Measurements from ENCODE around the gene CARD10. TPM values are rescaled to one million over a fixed set of nuclear protein-coding genes. Genes with fewer than 3 reads are reported as not detected.

Gene CARD10
- total RNA-seq, 1 experiment from 2014 or later, result 22.7 TPM

DNA sequence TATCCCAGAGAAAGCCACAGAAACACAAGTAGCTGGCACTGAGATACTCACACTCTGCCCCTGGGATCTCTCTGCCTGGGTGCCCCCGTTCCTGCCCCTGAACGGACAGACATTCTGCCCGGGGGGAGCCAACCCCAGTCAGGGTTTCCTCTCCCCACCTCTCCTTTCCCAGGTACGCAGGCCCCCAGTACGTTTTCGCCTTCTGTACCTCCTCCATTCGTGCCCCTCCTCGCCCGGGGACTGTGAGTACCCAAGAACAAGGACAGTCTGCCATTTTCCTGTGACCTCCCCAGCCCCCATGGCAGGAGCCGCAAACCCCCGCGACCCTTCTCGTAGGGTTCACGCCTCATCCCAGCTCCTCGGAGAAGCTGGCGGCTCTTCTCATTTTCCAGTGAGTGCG is 62.9 kb downstream of the CARD10 start:
- DNase-seq (ENCODE audit: unreplicated experiment), result no peak
- Mint-ChIP-seq H3K4me3 (ENCODE audit: unreplicated experiment) (no peak overlapping the region), H3K27me3 (ENCODE audit: insufficient read depth, unreplicated experiment) (no peaks in the 10 kb centered on the region), H3K27ac (ENCODE audit: low read depth, unreplicated experiment) (peak overlapping the region; percentile 13), H3K9me3 (ENCODE audit: unreplicated experiment) (no peaks in the 10 kb centered on the region), H3K36me3 (ENCODE audit: insufficient read depth, unreplicated experiment) (no peaks in the 10 kb centered on the region), H3K4me1 (ENCODE audit: insufficient read depth, unreplicated experiment) (peaks cover 20% of the 10 kb centered on the region)
- no peak for TF ChIP-seq CTCF (IDR thresholded peaks at IDR 0.05; ENCODE audit: unreplicated experiment)
- BruUV-seq (replicated peaks), result no TSS peak
- CTCF ChIA-PET, result interaction anchor here (0.6 to 7.1 kb wide), 18 partner anchors 14 to 1171 kb away, joined by 3 to 195 read pairs (median 4); no protein-coding TSS in a partner anchor
- intact Hi-C loops (cut with micrococcal nuclease), result loop anchor here (2.0 kb wide), 1 partner anchor 198 kb away; no protein-coding TSS in a partner anchor
- POLR2A ChIA-PET, result interaction anchor here (0.7 to 2.3 kb wide), 4 partner anchors 24 to 142 kb away, joined by 3 to 7 read pairs (median 4); no protein-coding TSS in a partner anchor

GRCh38 chr22:37455896-37456295 is 63.3 kb downstream of the CARD10 start:
- intact Hi-C loops (cut with micrococcal nuclease), result loop anchor here (2.0 kb wide), 2 partner anchors 189 to 197 kb away; no protein-coding TSS in a partner anchor
- no peak for TF ChIP-seq CTCF (IDR thresholded peaks at IDR 0.05; ENCODE audit: unreplicated experiment)
- no peak for DNase-seq (ENCODE audit: unreplicated experiment)
- no TSS peak for BruUV-seq (replicated peaks)
- H3K9me3 Mint-ChIP-seq (ENCODE audit: unreplicated experiment), result no peaks in the 10 kb centered on the region
- H3K4me3 Mint-ChIP-seq (ENCODE audit: unreplicated experiment), result no peak overlapping the region
- CTCF ChIA-PET, result interaction anchor here (0.6 to 7.1 kb wide), 20 partner anchors 11 to 1170 kb away, joined by 3 to 195 read pairs (median 4); no protein-coding TSS in a partner anchor
- H3K36me3 Mint-ChIP-seq (ENCODE audit: insufficient read depth, unreplicated experiment), result no peaks in the 10 kb centered on the region
- POLR2A ChIA-PET, result interaction anchor here (1.1 to 2.3 kb wide), 6 partner anchors 24 to 256 kb away, joined by 3 to 10 read pairs (median 5); no protein-coding TSS in a partner anchor
- peaks cover 20% of the 10 kb centered on the region for H3K4me1 Mint-ChIP-seq (ENCODE audit: insufficient read depth, unreplicated experiment)
- peak overlapping the region; percentile 13 for H3K27ac Mint-ChIP-seq (ENCODE audit: low read depth, unreplicated experiment)
- no peaks in the 10 kb centered on the region for H3K27me3 Mint-ChIP-seq (ENCODE audit: insufficient read depth, unreplicated experiment)

DNA sequence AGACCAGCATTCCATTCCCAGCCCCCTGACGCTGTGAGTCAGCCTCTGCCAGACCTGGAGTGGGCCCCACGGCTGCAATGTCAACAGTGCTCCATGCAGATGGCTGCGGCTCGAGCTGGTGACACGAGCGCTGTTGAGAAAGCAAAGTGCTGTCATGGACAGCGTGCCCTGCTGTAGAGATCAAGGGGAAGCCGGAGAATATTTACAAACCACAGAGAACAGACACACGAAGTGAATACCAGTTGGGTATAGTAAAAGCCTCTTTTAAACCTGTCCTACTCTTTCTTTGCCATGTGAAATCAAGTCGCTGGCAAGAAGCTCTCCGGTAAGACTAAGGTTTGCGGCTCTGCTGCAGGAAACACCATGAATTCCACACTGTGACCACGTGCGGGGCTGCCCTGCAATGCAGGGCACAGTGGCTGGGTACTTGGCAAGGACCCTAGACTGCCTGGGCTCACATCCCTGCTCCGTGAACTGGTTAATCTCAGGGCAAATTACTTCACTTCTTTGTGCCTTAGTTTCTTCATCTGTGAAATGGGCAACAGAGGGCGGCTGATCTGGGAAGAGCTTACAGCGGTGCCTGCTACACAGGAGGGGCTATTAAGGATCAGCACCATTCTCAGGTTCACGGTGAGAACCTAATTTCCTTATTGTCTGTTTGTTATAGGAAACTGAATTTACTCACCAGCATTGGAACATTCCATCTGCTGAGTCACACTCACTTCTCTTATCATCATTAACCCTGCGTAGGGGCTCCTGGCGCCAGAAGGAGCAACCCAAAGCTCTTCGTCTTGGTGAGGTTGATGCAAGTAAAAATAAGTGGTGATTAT is 64.1 kb downstream of the CARD10 start:
- intact Hi-C loops (cut with micrococcal nuclease), result loop anchor here (2.0 kb wide), 1 partner anchor 188 kb away; no protein-coding TSS in a partner anchor
- H3K9me3 Mint-ChIP-seq (ENCODE audit: unreplicated experiment), result no peaks in the 10 kb centered on the region
- CTCF ChIA-PET, result interaction anchor here (0.7 to 7.1 kb wide), 15 partner anchors 10 to 258 kb away, joined by 3 to 195 read pairs (median 4); no protein-coding TSS in a partner anchor
- H3K36me3 Mint-ChIP-seq (ENCODE audit: insufficient read depth, unreplicated experiment), result no peaks in the 10 kb centered on the region
- no peaks in the 10 kb centered on the region for H3K27me3 Mint-ChIP-seq (ENCODE audit: insufficient read depth, unreplicated experiment)
- DNase-seq (ENCODE audit: unreplicated experiment), result peak; percentile 72
- peak overlapping the region; percentile 41 for H3K4me3 Mint-ChIP-seq (ENCODE audit: unreplicated experiment)
- POLR2A ChIA-PET, result interaction anchor here (1.1 to 2.3 kb wide), 6 partner anchors 23 to 256 kb away, joined by 3 to 10 read pairs (median 5); no protein-coding TSS in a partner anchor
- BruUV-seq (replicated peaks), result no TSS peak
- H3K27ac Mint-ChIP-seq (ENCODE audit: low read depth, unreplicated experiment), result peak overlapping the region; percentile 49
- peaks cover 20% of the 10 kb centered on the region for H3K4me1 Mint-ChIP-seq (ENCODE audit: insufficient read depth, unreplicated experiment)
- TF ChIP-seq CTCF (IDR thresholded peaks at IDR 0.05; ENCODE audit: unreplicated experiment), result no peak

DNA sequence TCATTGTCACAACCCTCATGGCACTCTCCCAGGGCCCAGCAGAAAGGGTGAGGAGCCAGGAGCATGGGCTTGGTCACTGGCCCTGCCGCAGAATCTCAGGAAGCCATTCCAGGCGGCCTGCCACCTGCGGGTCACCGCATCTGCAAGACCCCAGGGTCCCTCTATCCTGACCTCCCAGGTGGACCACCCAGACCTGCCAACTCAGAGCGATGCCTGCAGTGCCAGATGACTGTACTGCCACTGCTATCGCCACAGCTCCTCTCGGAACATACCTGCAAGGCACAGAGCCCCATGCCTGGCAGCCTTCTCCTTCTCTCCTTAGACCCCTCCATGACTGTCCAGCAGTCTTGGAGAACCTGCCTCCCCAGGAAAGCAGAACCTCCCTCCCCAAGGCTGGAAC is 65.5 kb downstream of the CARD10 start:
- no peak for DNase-seq (ENCODE audit: unreplicated experiment)

More for the DNA sequence above, 65.5 kb downstream of the CARD10 start:
- no peak overlapping the region for H3K27ac Mint-ChIP-seq (ENCODE audit: low read depth, unreplicated experiment)
- TF ChIP-seq CTCF (IDR thresholded peaks at IDR 0.05; ENCODE audit: unreplicated experiment), result no peak
- no peaks in the 10 kb centered on the region for H3K36me3 Mint-ChIP-seq (ENCODE audit: insufficient read depth, unreplicated experiment)
- peaks cover 20% of the 10 kb centered on the region for H3K4me1 Mint-ChIP-seq (ENCODE audit: insufficient read depth, unreplicated experiment)
- CTCF ChIA-PET, result interaction anchor here (0.5 to 7.1 kb wide), 2 partner anchors 136 to 138 kb away, joined by 3 to 195 read pairs; no protein-coding TSS in a partner anchor
- H3K9me3 Mint-ChIP-seq (ENCODE audit: unreplicated experiment), result no peaks in the 10 kb centered on the region
- POLR2A ChIA-PET, result interaction anchor here (0.7 kb wide), 1 partner anchor 25 kb away, joined by 3 read pairs; no protein-coding TSS in a partner anchor
- H3K27me3 Mint-ChIP-seq (ENCODE audit: insufficient read depth, unreplicated experiment), result no peaks in the 10 kb centered on the region
- BruUV-seq (replicated peaks), result no TSS peak
- intact Hi-C loops (cut with micrococcal nuclease), result loop anchor here (2.0 kb wide), 1 partner anchor 187 kb away; no protein-coding TSS in a partner anchor
- no peak overlapping the region for H3K4me3 Mint-ChIP-seq (ENCODE audit: unreplicated experiment)
